ENCODE results near the gene PRKCB. TPM values are rescaled to one million over a fixed set of nuclear protein-coding genes. Genes with fewer than 3 reads are reported as not detected.

Gene PRKCB
- total and polyA plus RNA-seq, 2 donors from 2014 or later, result 0.62 to 17.8 TPM

DNA sequence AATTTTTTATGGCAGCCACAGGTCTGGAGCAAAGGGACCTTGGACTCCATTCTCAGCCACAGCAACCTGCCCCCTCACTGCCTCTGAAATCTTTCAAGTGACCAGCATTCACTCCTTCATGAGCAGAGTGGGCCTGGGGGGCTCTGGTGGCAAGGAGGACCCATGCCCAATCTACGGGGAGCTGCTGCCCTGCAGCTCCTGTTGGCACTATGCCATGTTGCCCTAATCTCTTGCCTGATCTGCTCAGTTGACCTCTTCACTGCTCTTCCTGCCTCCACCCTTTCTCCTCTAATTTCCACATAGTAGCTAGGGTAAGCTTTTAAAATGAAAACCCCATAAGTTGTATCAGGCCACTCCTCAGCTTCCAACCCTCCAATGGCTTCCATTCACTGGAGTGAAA, 2.9 kb upstream of the PRKCB start:
- FAIRE-seq (no peak), DNase-seq (no peak)
- Histone ChIP-seq H3K4me1 (ENCODE audit: control insufficient read depth in 2 of 3, insufficient read depth in 2 of 3, low read depth in 1 of 3, low read length in 3 of 3) (no peaks in the 10 kb centered on the region), H3K27ac (ENCODE audit: low read depth in 2 of 2, low read length in 2 of 2) (no peak overlapping the region), H3K27me3 (ENCODE audit: control insufficient read depth, insufficient read depth, low read length) (peaks cover 5% of the 10 kb centered on the region), H3K9me3 (ENCODE audit: control insufficient read depth in 2 of 3, insufficient read depth in 1 of 3, low read length in 3 of 3) (peaks cover 0 to 10% (median 0%) of the 10 kb centered on the region in 3 donors), H3K36me3 (ENCODE audit: control insufficient read depth in 2 of 3, insufficient read depth in 3 of 3, low read length in 3 of 3) (no peaks in the 10 kb centered on the region), H3K4me3 (ENCODE audit: low read length in 3 of 3) (no peak overlapping the region), H3K9ac (ENCODE audit: low read length in 3 of 3) (no peak overlapping the region)
- intact Hi-C loops (cut with DNase I), result no loop called here
- TF ChIP-seq, protein P1, sequence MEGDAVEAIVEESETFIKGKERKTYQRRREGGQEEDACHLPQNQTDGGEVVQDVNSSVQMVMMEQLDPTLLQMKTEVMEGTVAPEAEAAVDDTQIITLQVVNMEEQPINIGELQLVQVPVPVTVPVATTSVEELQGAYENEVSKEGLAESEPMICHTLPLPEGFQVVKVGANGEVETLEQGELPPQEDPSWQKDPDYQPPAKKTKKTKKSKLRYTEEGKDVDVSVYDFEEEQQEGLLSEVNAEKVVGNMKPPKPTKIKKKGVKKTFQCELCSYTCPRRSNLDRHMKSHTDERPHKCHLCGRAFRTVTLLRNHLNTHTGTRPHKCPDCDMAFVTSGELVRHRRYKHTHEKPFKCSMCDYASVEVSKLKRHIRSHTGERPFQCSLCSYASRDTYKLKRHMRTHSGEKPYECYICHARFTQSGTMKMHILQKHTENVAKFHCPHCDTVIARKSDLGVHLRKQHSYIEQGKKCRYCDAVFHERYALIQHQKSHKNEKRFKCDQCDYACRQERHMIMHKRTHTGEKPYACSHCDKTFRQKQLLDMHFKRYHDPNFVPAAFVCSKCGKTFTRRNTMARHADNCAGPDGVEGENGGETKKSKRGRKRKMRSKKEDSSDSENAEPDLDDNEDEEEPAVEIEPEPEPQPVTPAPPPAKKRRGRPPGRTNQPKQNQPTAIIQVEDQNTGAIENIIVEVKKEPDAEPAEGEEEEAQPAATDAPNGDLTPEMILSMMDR (IDR thresholded peaks at IDR 0.05; ENCODE audit: borderline replicate concordance, extremely low read depth, insufficient read depth), result no peak

DNA sequence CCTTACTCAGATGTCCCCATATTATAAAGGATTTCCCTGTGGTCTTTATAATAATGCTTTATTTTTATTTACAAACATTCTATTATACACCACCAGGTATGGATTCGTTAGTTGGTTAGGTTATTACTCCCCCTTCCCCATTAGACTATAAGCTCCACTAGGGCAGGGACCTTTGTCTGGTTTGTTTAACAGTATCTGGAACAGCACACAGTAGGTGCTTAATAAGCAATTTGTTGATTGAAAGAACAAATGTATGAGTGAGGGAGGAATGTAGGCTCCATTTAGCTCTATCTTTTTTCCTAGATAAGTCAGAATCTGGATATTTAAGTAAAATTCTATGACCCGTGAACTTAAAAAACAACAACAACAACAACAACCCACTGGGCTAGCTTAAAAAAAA, 2.3 kb upstream of the PRKCB start:
- Histone ChIP-seq H3K9me3 (ENCODE audit: control insufficient read depth in 2 of 3, insufficient read depth in 1 of 3, low read length in 3 of 3) (peaks cover 0 to 10% (median 0%) of the 10 kb centered on the region in 3 donors), H3K27ac (ENCODE audit: low read depth in 2 of 2, low read length in 2 of 2) (no peak overlapping the region), H3K4me3 (ENCODE audit: low read length in 3 of 3) (no peak overlapping the region), H3K27me3 (ENCODE audit: control insufficient read depth, insufficient read depth, low read length) (peaks cover 5% of the 10 kb centered on the region), H3K36me3 (ENCODE audit: control insufficient read depth in 2 of 3, insufficient read depth in 3 of 3, low read length in 3 of 3) (no peaks in the 10 kb centered on the region), H3K4me1 (ENCODE audit: control insufficient read depth in 2 of 3, insufficient read depth in 2 of 3, low read depth in 1 of 3, low read length in 3 of 3) (no peaks in the 10 kb centered on the region), H3K9ac (ENCODE audit: low read length in 3 of 3) (no peak overlapping the region)
- no peak for FAIRE-seq
- DNase-seq, result no peak
- intact Hi-C loops (cut with DNase I), result no loop called here
- TF ChIP-seq, protein P1 (IDR thresholded peaks at IDR 0.05; ENCODE audit: borderline replicate concordance, extremely low read depth, insufficient read depth), result no peak

DNA sequence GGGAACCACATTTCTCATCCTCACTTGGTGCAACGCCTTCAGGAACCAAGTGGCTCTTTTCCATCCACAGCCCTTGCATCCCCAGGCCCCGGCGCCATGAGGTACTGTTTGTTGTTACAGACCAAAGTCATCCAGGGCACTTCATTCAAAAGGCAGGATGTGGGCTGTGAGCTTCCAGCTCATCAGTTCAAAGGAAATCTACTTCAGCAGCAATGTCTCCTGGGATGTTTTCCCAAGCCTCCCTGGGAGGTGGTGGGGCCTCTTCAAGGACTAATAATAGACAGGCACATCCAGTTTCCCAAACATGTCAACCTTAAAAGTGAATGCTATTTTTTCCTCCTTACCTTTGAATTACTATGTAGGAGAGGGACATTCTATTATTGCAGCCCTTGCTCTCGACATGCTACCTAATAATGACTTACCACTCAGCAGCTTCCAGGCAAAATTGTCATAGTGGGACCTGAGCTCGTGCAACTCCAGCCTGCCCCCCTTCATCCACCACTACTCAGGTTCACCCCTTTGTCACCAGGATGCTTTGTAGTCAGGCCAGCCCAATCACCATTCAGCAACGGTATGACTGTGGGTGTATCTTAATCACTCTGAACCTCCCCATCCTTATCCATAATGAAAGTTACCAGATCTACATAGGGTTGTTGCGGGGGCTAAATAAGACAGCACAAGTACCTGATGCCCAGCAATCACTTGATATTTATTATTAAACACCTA, 1.7 kb upstream of the PRKCB start:
- Histone ChIP-seq H3K27ac (ENCODE audit: low read depth in 2 of 2, low read length in 2 of 2) (no peak overlapping the region), H3K9ac (ENCODE audit: low read length in 3 of 3) (no peak overlapping the region), H3K4me1 (ENCODE audit: control insufficient read depth in 2 of 3, insufficient read depth in 2 of 3, low read depth in 1 of 3, low read length in 3 of 3) (no peaks in the 10 kb centered on the region), H3K4me3 (ENCODE audit: low read length in 3 of 3) (no peak overlapping the region), H3K27me3 (ENCODE audit: control insufficient read depth, insufficient read depth, low read length) (peaks cover 8% of the 10 kb centered on the region), H3K36me3 (ENCODE audit: control insufficient read depth in 2 of 3, insufficient read depth in 3 of 3, low read length in 3 of 3) (no peaks in the 10 kb centered on the region), H3K9me3 (ENCODE audit: control insufficient read depth in 2 of 3, insufficient read depth in 1 of 3, low read length in 3 of 3) (peaks cover 0 to 8% (median 0%) of the 10 kb centered on the region in 3 donors)
- DNase-seq (no peak), FAIRE-seq (no peak)
- intact Hi-C loops (cut with DNase I), result no loop called here
- TF ChIP-seq, protein P1 (IDR thresholded peaks at IDR 0.05; ENCODE audit: borderline replicate concordance, extremely low read depth, insufficient read depth), result no peak

DNA sequence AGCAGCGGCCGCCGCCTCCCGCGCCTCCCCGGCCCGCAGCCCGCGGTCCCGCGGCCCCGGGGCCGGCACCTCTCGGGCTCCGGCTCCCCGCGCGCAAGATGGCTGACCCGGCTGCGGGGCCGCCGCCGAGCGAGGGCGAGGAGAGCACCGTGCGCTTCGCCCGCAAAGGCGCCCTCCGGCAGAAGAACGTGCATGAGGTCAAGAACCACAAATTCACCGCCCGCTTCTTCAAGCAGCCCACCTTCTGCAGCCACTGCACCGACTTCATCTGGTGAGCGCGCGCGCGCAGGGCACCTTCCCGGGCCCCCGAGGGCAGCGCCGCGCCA, 258 bp downstream of the PRKCB start:
- peaks cover 0 to 4% (median 0%) of the 10 kb centered on the region in 3 donors for H3K9me3 ChIP-seq (ENCODE audit: control insufficient read depth in 2 of 3, insufficient read depth in 1 of 3, low read length in 3 of 3)
- peaks cover 9% of the 10 kb centered on the region for H3K27me3 ChIP-seq (ENCODE audit: control insufficient read depth, insufficient read depth, low read length)
- intact Hi-C loops (cut with DNase I), result no loop called here
- DNase-seq (peak in 1 of 5 donors; percentile 58), FAIRE-seq (no peak)
- H3K27ac ChIP-seq (ENCODE audit: low read depth in 2 of 2, low read length in 2 of 2), result no peak overlapping the region
- no peaks in the 10 kb centered on the region for H3K4me1 ChIP-seq (ENCODE audit: control insufficient read depth in 2 of 3, insufficient read depth in 2 of 3, low read depth in 1 of 3, low read length in 3 of 3)
- no peak overlapping the region for H3K9ac ChIP-seq (ENCODE audit: low read length in 3 of 3)
- H3K36me3 ChIP-seq (ENCODE audit: control insufficient read depth in 2 of 3, insufficient read depth in 3 of 3, low read length in 3 of 3), result no peaks in the 10 kb centered on the region
- no peak overlapping the region for H3K4me3 ChIP-seq (ENCODE audit: low read length in 3 of 3)
- TF ChIP-seq, protein P1 (IDR thresholded peaks at IDR 0.05; ENCODE audit: borderline replicate concordance, extremely low read depth, insufficient read depth), result no peak

All from kidney (tissue), 14 donors.